Measurements from ENCODE around the gene ZNF764. TPM values are rescaled to one million over a fixed set of nuclear protein-coding genes. Genes with fewer than 3 reads are reported as not detected.

Gene ZNF764
- polyA plus RNA-seq, 3 donors: 0.94 to 4.6 (median 1.0) TPM

DNA sequence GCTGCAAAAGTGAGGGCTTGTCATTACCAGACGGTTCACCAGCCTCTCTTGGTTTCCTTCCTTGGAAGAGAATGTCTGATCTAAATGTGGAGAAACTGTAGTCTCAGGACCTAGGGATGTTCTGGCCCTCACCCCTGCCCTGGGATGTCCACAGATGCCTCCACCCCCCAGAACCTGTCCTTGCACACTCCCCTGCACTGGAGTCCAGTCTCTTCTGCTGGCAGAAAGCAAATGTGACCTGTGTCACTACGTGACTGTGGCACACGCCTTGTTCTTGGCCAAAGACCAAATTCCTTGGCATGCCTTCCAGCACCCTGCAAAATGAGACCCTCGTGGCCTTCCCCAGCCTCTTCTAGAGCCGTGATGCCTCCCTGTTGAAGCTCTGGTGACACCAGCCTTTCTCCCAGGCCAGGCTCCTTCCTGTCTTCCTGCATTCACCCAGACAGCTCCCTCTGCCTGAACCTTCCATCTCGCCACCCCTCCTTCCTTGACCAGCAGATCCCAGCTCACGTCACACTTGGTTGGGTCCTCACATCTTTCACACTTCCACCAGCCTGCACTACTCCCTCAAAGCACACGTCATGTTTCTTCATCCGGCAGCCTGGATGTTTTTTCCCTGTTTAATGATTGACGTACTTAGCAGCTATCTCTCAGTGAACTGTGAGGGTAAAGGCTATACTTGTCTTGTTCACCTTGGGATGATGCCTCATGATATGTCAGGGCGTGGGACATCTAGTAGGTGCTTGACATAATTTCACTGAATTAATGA lies 36.1 kb downstream of the ZNF764 start:
- Histone ChIP-seq H3K79me2 (ENCODE audit: insufficient read depth, low read length) (no peaks in the 10 kb centered on the region), H2AFZ (ENCODE audit: insufficient read depth, low read depth, low read length, poor library complexity, severe bottlenecking) (no peak overlapping the region), H3K36me3 (replicated peaks in 1 of 2; ENCODE audit: control insufficient read depth in 1 of 2, insufficient read depth in 2 of 2, low read length in 2 of 2) (peaks cover 47 to 57% of the 10 kb centered on the region in 2 donors), H3K4me1 (ENCODE audit: control insufficient read depth in 1 of 2, insufficient read depth in 2 of 2, low read length in 2 of 2) (peaks cover 8 to 15% of the 10 kb centered on the region in 2 donors), H3K4me2 (replicated peaks; ENCODE audit: extremely low read depth, low read length, poor library complexity, severe bottlenecking) (no peak overlapping the region), H4K20me1 (ENCODE audit: insufficient read depth, low read length) (peaks cover 65% of the 10 kb centered on the region), H3K27ac (ENCODE audit: low read depth in 1 of 2, low read length in 2 of 2) (no peak overlapping the region), H3K9me3 (replicated peaks in 1 of 2; ENCODE audit: control insufficient read depth in 1 of 2, insufficient read depth in 1 of 2, low read length in 2 of 2) (no peaks in the 10 kb centered on the region), H3K27me3 (ENCODE audit: control insufficient read depth in 2 of 2, insufficient read depth in 2 of 2, low read length in 2 of 2) (no peaks in the 10 kb centered on the region), H3K9ac (ENCODE audit: insufficient read depth, low read length, poor library complexity, severe bottlenecking) (no peak overlapping the region), H3K4me3 (replicated peaks in 1 of 3; ENCODE audit: low read depth in 2 of 3, low read length in 3 of 3) (no peak overlapping the region)
- Mint-ChIP-seq H3K36me3 (peaks cover 50 to 58% of the 10 kb centered on the region in 2 donors), H3K4me3 (no peak overlapping the region), H3K4me1 (peaks cover 5% of the 10 kb centered on the region), H3K27ac (peak overlapping the region in 2 of 7 donors; percentile 33 to 58), H3K9me3 (peaks cover 0 to 2% (median 0%) of the 10 kb centered on the region in 7 donors), H3K27me3 (ENCODE audit: low read depth in 3 of 3) (peaks cover 0 to 2% (median 0%) of the 10 kb centered on the region in 3 donors)
- intact Hi-C loops (cut with micrococcal nuclease): no loop called here
- TF ChIP-seq CTCF (IDR thresholded peaks at IDR 0.05): no peak
- DNase-seq: no peak
- WGBS (ENCODE audit: insufficient coverage): 86% methylated on average over 9 of the region's 11 CpGs

DNA sequence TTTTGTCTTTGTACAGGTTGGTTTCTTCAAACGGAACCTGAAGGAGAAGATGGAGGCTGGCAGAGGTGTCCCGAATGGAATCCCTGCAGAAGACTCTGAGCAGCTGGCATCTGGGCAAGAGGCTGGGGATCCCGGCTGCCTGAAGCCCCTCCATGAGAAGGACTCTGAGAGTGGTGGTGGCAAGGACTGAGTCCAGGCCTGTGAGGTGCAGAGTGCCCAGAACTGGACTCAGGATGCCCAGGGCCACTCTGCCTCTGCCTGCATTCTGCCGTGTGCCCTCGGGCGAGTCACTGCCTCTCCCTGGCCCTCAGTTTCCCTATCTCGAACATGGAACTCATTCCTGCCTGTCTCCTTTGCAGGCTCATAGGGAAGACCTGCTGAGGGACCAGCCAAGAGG lies 36.7 kb downstream of the ZNF764 start:
- H3K27ac ChIP-seq (ENCODE audit: low read depth in 1 of 2, low read length in 2 of 2): no peak overlapping the region
- H3K4me3 ChIP-seq (replicated peaks in 1 of 3; ENCODE audit: low read depth in 2 of 3, low read length in 3 of 3): no peak overlapping the region
- WGBS (ENCODE audit: insufficient coverage): 98% methylated on average over 7 of the region's 7 CpGs
- peaks cover 53 to 63% of the 10 kb centered on the region in 2 donors for H3K36me3 ChIP-seq (replicated peaks in 1 of 2; ENCODE audit: control insufficient read depth in 1 of 2, insufficient read depth in 2 of 2, low read length in 2 of 2)
- Mint-ChIP-seq H3K27ac (no peak overlapping the region), H3K27me3 (ENCODE audit: low read depth in 3 of 3) (peaks cover 0 to 2% (median 0%) of the 10 kb centered on the region in 3 donors), H3K4me1 (peaks cover 5% of the 10 kb centered on the region), H3K36me3 (peaks cover 56 to 64% of the 10 kb centered on the region in 2 donors), H3K4me3 (no peak overlapping the region), H3K9me3 (peaks cover 0 to 2% (median 0%) of the 10 kb centered on the region in 7 donors)
- peaks cover 8 to 15% of the 10 kb centered on the region in 2 donors for H3K4me1 ChIP-seq (ENCODE audit: control insufficient read depth in 1 of 2, insufficient read depth in 2 of 2, low read length in 2 of 2)
- TF ChIP-seq CTCF (IDR thresholded peaks at IDR 0.05): no peak
- H3K4me2 ChIP-seq (replicated peaks; ENCODE audit: extremely low read depth, low read length, poor library complexity, severe bottlenecking): no peak overlapping the region
- peaks cover 70% of the 10 kb centered on the region for H4K20me1 ChIP-seq (ENCODE audit: insufficient read depth, low read length)
- no peak for DNase-seq
- no peaks in the 10 kb centered on the region for H3K79me2 ChIP-seq (ENCODE audit: insufficient read depth, low read length)
- no peak overlapping the region for H3K9ac ChIP-seq (ENCODE audit: insufficient read depth, low read length, poor library complexity, severe bottlenecking)
- no peaks in the 10 kb centered on the region for H3K9me3 ChIP-seq (replicated peaks in 1 of 2; ENCODE audit: control insufficient read depth in 1 of 2, insufficient read depth in 1 of 2, low read length in 2 of 2)
- intact Hi-C loops (cut with micrococcal nuclease): no loop called here
- H3K27me3 ChIP-seq (ENCODE audit: control insufficient read depth in 2 of 2, insufficient read depth in 2 of 2, low read length in 2 of 2): no peaks in the 10 kb centered on the region
- H2AFZ ChIP-seq (ENCODE audit: insufficient read depth, low read depth, low read length, poor library complexity, severe bottlenecking): no peak overlapping the region

Data from CD14-positive monocyte (primary cell).